Adrenal gland (tissue), 5 donors: ENCODE data around the gene THTPA.

ENCODE experiments used
- POLR2A ChIP-seq, 2 donors: fragments of 450-650 bp; IDR thresholded peaks; one replicate each; pipeline ENCODE4 v1.6.1; 2017; ENCODE audit warnings: antibody characterized with exemption in 2 of 2, mild to moderate bottlenecking in 2 of 2, moderate library complexity in 1 of 2
- TF ChIP-seq, protein P1 (sequence below), 6 experiments: fragments of 450-650 bp in 4 of 6; fragments of 200-600 bp in 2 of 6; sonication (generic) in 1 of 6; IDR thresholded peaks; 1 replicate in 5 of 6; 2 replicates in 1 of 6; pipeline versions ENCODE4 v1.5.1 to v1.8.0; 2016 to 2021; ENCODE audit warnings: antibody characterized with exemption in 6 of 6, mild to moderate bottlenecking in 2 of 6, moderate library complexity in 1 of 6
- donor health status: DM: no; HTN: no; CAD: no.

DNA sequence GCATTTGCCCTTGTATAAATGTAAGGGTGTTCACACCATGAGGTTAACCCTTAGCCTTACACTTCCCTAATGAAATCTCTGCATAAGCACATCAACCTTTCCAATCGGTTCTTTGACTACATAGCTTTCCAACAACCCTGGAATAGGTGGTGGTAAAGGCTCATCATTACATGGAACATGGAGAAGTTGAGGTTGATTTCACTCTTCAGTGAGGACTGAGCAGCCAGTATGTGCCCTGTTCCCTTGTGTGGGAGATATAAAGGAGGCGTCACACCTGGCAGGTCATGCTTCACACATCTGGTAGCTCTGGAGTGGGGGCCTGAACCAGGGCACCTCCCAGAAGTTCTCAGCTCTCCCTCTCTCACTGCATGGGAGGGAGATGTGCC is 44.2 kb downstream of the THTPA start:
- TF ChIP-seq, protein P1, sequence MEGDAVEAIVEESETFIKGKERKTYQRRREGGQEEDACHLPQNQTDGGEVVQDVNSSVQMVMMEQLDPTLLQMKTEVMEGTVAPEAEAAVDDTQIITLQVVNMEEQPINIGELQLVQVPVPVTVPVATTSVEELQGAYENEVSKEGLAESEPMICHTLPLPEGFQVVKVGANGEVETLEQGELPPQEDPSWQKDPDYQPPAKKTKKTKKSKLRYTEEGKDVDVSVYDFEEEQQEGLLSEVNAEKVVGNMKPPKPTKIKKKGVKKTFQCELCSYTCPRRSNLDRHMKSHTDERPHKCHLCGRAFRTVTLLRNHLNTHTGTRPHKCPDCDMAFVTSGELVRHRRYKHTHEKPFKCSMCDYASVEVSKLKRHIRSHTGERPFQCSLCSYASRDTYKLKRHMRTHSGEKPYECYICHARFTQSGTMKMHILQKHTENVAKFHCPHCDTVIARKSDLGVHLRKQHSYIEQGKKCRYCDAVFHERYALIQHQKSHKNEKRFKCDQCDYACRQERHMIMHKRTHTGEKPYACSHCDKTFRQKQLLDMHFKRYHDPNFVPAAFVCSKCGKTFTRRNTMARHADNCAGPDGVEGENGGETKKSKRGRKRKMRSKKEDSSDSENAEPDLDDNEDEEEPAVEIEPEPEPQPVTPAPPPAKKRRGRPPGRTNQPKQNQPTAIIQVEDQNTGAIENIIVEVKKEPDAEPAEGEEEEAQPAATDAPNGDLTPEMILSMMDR (IDR thresholded peaks at IDR 0.05): no peak
- TF ChIP-seq POLR2A (IDR thresholded peaks at IDR 0.05): no peak
